Psoas muscle (tissue), 8 donors: ENCODE results near the gene ADAMTS5. TPM values are rescaled to one million over a fixed set of nuclear protein-coding genes. Genes with fewer than 3 reads are reported as not detected.

Experiments used
- ATAC-seq, 4 donors: fragments of 200-7000 bp; cut with Tn5 transposase; one replicate each; pipeline ENCODE4 v1.9.1; 2020; ENCODE audit warnings: moderate library complexity in 3 of 4, mild to moderate bottlenecking in 2 of 4
- DNase-seq, 2 donors: peaks; one replicate each; pipeline ENCODE4 v3.0.0-alpha.2; 2020
- H3K27ac ChIP-seq: fragments of 200-600 bp; one replicate; pipeline ENCODE4 v1.8.0; 2022
- H3K27me3 ChIP-seq, 3 donors: fragments of 200-600 bp in 1 of 3; one replicate each; pipeline versions ENCODE4 v1.6.1 to v1.8.0; 2013 to 2022; ENCODE audit warnings: low read length in 2 of 3, mild to moderate bottlenecking in 2 of 3, moderate library complexity in 1 of 3; ENCODE audit not compliant: insufficient read depth in 3 of 3
- H3K36me3 ChIP-seq, 2 donors: fragments of 200-600 bp in 1 of 2; one replicate each; pipeline versions ENCODE4 v1.6.1 to v1.8.0; 2013 to 2022; ENCODE audit warnings: low read depth in 1 of 2, mild to moderate bottlenecking in 1 of 2, moderate library complexity in 1 of 2; ENCODE audit not compliant: insufficient read depth in 1 of 2
- H3K4me1 ChIP-seq: fragments of 200-600 bp; one replicate; pipeline ENCODE4 v1.8.0; 2022
- H3K4me3 ChIP-seq: fragments of 200-600 bp; one replicate; pipeline ENCODE4 v1.8.0; 2022; ENCODE audit warnings: mild to moderate bottlenecking
- H3K9me3 ChIP-seq: fragments of 200-600 bp; one replicate; pipeline ENCODE4 v1.8.0; 2022
- WGBS, 3 donors: extraction: QIAGEN DNeasy Blood & Tissue Kit; methylation state at CpG; one replicate each; pipeline versions ENCODE4 v1.1.6 to v1.1.7; 2013; 5-methylcytosine and 5-hydroxymethylcytosine counted together
- intact Hi-C, 2 donors: fragments of 100-400 bp; cut with DNase I; formaldehyde crosslinking; loops; one replicate each; pipeline versions ENCODE4 v1.11.0 to v1.14.2; 2022
- polyA plus RNA-seq, 3 donors: library from polyadenylated mRNA; stranded (reverse); fragments of 200-250 nt; gene quantifications; one replicate each; pipeline ENCODE4 v1.2.3, GENCODE V29; 2013
- total RNA-seq, 4 donors: library from RNA; stranded (reverse); fragmentation: NEBNext Ultra II Directional in 2 of 4; extraction: Animal tissue kit (Norgen Biotek cat#: 25700) in 2 of 4; gene quantifications; one replicate each; pipeline versions ENCODE4 v1.2.1 to v1.2.4, GENCODE V29; 2021 to 2023
- TF ChIP-seq, protein P1 (sequence below): fragments of 200-600 bp; IDR thresholded peaks from one replicate; pipeline ENCODE4 v1.8.0; 2022; ENCODE audit warnings: antibody characterized with exemption
- donor health status: healthy with polysubstance abuse.
- donor health status: DM: no; HTN: no; CAD: no; lungs with moderate emphysema.
- donor health status: Bipolar disorder and iron deficiency.
- donor health status: healthy.
- donor health status: DM: yes; HTN: yes; CAD: no.
- donor health status: DM: no; HTN: no; CAD: no.
- donor health status: DM: no; HTN: no; CAD: no.
- donor health status: DM: yes; HTN: yes; CAD: no.

ADAMTS5 gene
- total and polyA plus RNA-seq, 7 donors = 0.60 to 4.3 (median 2.5) TPM

DNA sequence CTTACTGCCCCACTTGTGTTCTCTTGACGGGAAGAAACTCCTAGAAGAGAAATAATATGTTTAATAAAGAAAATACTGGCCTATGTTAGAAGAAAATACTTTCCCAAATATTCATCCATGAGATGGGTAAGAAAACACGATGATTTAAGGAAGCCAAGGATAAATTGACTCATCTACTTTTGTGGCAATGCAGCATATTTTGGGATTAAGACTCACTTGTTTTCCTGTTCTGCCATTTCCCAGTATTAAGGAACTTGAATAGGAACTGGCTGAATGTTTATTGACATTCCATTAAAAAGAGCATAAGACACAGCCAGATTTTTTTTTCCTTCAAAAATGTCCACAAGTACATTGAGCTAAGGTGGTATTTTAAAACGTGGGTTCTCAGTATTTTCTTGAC, 10.9 kb upstream of the ADAMTS5 start:
- peaks cover 4% of the 10 kb centered on the region for H3K9me3 ChIP-seq
- DNase-seq (no peak), ATAC-seq (no peak)
- H3K27me3 ChIP-seq = no peaks in the 10 kb centered on the region
- TF ChIP-seq, protein P1, sequence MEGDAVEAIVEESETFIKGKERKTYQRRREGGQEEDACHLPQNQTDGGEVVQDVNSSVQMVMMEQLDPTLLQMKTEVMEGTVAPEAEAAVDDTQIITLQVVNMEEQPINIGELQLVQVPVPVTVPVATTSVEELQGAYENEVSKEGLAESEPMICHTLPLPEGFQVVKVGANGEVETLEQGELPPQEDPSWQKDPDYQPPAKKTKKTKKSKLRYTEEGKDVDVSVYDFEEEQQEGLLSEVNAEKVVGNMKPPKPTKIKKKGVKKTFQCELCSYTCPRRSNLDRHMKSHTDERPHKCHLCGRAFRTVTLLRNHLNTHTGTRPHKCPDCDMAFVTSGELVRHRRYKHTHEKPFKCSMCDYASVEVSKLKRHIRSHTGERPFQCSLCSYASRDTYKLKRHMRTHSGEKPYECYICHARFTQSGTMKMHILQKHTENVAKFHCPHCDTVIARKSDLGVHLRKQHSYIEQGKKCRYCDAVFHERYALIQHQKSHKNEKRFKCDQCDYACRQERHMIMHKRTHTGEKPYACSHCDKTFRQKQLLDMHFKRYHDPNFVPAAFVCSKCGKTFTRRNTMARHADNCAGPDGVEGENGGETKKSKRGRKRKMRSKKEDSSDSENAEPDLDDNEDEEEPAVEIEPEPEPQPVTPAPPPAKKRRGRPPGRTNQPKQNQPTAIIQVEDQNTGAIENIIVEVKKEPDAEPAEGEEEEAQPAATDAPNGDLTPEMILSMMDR = no peak
- H3K4me3 ChIP-seq = no peak overlapping the region
- no peaks in the 10 kb centered on the region for H3K36me3 ChIP-seq
- H3K27ac ChIP-seq = no peak overlapping the region
- WGBS, 3 donors = 73 to 83% (median 75%) methylated on average over 3 of the region's 3 CpGs
- H3K4me1 ChIP-seq = no peaks in the 10 kb centered on the region
- intact Hi-C loops = loop anchor here in 1 of 2 donors (1.0 kb wide), 1 partner anchor 12 kb away; no protein-coding TSS in a partner anchor

DNA sequence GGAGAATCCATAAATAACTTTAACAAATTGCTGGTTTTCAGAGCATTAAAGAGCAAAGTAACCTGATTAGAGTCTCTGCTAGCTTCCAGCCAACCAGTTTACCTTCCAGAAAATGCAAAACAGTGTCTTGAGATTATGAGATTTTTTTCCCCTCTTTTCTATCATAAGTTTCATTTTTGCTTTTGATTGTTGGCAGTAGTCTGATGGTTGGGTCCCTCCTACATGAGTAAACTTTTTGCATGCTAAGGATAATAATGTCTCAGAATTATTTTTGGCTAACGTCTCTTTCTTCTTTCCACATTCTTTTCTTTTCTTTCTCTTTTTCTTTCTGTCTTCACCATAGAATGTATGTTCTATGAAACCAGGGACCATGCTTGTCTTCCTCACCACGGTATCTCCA, 6.3 kb upstream of the ADAMTS5 start:
- 52 to 71% (median 61%) methylated on average over 2 of the region's 2 CpGs for WGBS, 3 donors
- TF ChIP-seq, protein P1 = no peak
- intact Hi-C loops = no loop called here
- Histone ChIP-seq H3K9me3 (no peaks in the 10 kb centered on the region), H3K4me1 (no peaks in the 10 kb centered on the region), H3K4me3 (no peak overlapping the region), H3K36me3 (no peaks in the 10 kb centered on the region), H3K27me3 (peaks cover 0 to 10% (median 0%) of the 10 kb centered on the region in 3 donors), H3K27ac (no peak overlapping the region)
- no peak for ATAC-seq
- no peak for DNase-seq

DNA sequence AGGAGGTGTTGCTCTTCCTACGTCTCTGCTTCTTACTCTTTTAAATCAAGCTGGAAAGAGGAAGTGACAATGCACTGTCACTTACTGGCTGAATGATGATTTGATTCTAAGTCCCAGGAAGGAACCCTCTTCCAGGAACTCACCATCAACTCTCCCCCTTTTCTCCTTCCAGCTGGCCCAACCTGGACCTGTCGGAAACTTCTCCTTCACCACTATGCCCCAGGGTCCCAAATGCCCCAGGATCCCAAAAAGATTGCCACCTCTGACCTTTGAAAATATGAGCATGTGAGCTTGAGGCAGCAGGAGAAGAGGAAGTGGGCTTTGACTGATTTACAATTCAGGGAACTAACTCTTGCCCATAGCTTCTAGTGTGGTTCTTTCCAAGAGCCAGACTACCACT, 5.3 kb upstream of the ADAMTS5 start:
- H3K36me3 ChIP-seq = no peaks in the 10 kb centered on the region
- TF ChIP-seq, protein P1 = no peak
- 39 to 74% (median 68%) methylated on average over 2 of the region's 2 CpGs for WGBS, 3 donors
- no peak for DNase-seq
- no peak for ATAC-seq
- intact Hi-C loops = no loop called here
- no peaks in the 10 kb centered on the region for H3K4me1 ChIP-seq
- H3K27ac ChIP-seq = no peak overlapping the region
- H3K4me3 ChIP-seq = no peak overlapping the region
- peaks cover 0 to 19% (median 0%) of the 10 kb centered on the region in 3 donors for H3K27me3 ChIP-seq
- H3K9me3 ChIP-seq = no peaks in the 10 kb centered on the region

GRCh38 chr21:26969971-26970725, 3.3 kb upstream of the ADAMTS5 start:
- DNase-seq (no peak), ATAC-seq (no peak)
- no peak overlapping the region for H3K4me3 ChIP-seq
- H3K36me3 ChIP-seq = no peaks in the 10 kb centered on the region
- TF ChIP-seq, protein P1 = no peak
- intact Hi-C loops = loop anchor here in 1 of 2 donors (10.0 kb wide), 1 partner anchor 595 kb away; no protein-coding TSS in a partner anchor
- no peaks in the 10 kb centered on the region for H3K9me3 ChIP-seq
- H3K27ac ChIP-seq = no peak overlapping the region
- H3K27me3 ChIP-seq = peaks cover 0 to 38% (median 5%) of the 10 kb centered on the region in 3 donors
- H3K4me1 ChIP-seq = no peaks in the 10 kb centered on the region
- 79 to 83% (median 81%) methylated on average over 6 of the region's 6 CpGs for WGBS, 3 donors
